NT2/D1 (cell line): ENCODE data around the gene MARS1.

Experiments used
- SUZ12 ChIP-seq: IDR thresholded peaks from 2 replicates; pipeline ENCODE4 v1.6.1; 2011; ENCODE audit not compliant: insufficient read length, insufficient read depth; ENCODE audit errors: extremely low read depth
- YY1 ChIP-seq: IDR thresholded peaks from 2 replicates; pipeline ENCODE4 v1.6.1; 2011; ENCODE audit not compliant: insufficient read length, insufficient read depth
- ZNF274 ChIP-seq: IDR thresholded peaks from 2 replicates; pipeline ENCODE4 v1.6.1; 2011; ENCODE audit warnings: mild to moderate bottlenecking, low read depth, low read length

- TF ChIP-seq ZNF274 (no peak), SUZ12 (no peak), YY1 (no peak)
Observed at GRCh38 chr12:57563358-57563757, 75.5 kb downstream of the MARS1 start.
